ENCODE measurements around the gene ARHGAP1. TPM values are rescaled to one million over a fixed set of nuclear protein-coding genes. Genes with fewer than 3 reads are reported as not detected.

The ARHGAP1 gene
- total RNA-seq, 1 donor from 2014 or later: 8.1 TPM

DNA sequence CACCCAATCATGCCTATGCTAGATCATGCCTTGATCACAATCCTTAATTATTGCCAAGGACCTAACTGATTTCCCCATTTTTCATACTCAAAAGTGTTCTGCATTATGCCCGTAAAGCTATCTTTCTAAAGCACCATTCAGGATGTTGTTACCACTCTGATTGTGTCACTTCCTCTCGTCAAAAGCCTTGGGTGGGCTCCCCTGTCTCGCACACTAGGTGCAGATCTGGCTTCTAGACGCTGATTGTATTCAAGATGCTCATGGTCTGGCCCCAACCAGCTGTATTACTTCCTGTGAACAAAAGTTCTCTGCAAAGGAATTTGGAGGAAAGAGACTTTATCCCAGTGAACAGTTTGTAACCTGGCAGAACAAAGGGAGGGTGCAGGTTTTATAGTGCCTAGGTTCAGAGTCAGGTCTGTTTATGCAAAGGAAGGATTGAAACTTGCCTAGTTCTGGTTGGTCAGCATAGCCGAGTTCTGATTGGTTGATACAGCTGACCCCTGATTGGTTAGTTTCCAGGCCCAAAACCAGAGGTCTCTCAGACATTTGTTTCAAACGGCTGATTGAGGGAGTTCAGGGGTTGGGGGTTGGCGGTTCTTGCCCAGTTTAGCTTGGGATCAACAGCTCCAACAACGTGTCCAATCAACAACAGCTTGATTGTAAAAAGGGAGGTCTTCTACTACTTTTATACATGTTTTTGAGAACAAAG is 57.6 kb downstream of the ARHGAP1 start:
- Histone ChIP-seq H3K79me2 (ENCODE audit: low read depth) (no peaks in the 10 kb centered on the region), H3K36me3 (no peaks in the 10 kb centered on the region), H3K27ac (no peak overlapping the region), H3K4me1 (no peaks in the 10 kb centered on the region), H3K4me3 (no peak overlapping the region), H3F3A (ENCODE audit: low read depth) (no peaks in the 10 kb centered on the region), H3K4me2 (no peak overlapping the region), H4K20me1 (ENCODE audit: low read depth) (no peaks in the 10 kb centered on the region), H2AFZ (replicated peaks) (no peak overlapping the region), H3K27me3 (no peaks in the 10 kb centered on the region), H3K9ac (no peak overlapping the region), H3K9me3 (ENCODE audit: low read depth) (no peaks in the 10 kb centered on the region)
- Mint-ChIP-seq H3K27me3 (ENCODE audit: insufficient read depth, low read depth) (no peaks in the 10 kb centered on the region), H3K9me3 (no peaks in the 10 kb centered on the region), H3K4me3 (no peak overlapping the region), H3K36me3 (peaks cover 13% of the 10 kb centered on the region), H3K27ac (no peak overlapping the region), H3K4me1 (no peaks in the 10 kb centered on the region)
- TF ChIP-seq, protein P1, sequence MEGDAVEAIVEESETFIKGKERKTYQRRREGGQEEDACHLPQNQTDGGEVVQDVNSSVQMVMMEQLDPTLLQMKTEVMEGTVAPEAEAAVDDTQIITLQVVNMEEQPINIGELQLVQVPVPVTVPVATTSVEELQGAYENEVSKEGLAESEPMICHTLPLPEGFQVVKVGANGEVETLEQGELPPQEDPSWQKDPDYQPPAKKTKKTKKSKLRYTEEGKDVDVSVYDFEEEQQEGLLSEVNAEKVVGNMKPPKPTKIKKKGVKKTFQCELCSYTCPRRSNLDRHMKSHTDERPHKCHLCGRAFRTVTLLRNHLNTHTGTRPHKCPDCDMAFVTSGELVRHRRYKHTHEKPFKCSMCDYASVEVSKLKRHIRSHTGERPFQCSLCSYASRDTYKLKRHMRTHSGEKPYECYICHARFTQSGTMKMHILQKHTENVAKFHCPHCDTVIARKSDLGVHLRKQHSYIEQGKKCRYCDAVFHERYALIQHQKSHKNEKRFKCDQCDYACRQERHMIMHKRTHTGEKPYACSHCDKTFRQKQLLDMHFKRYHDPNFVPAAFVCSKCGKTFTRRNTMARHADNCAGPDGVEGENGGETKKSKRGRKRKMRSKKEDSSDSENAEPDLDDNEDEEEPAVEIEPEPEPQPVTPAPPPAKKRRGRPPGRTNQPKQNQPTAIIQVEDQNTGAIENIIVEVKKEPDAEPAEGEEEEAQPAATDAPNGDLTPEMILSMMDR (IDR thresholded peaks at IDR 0.05): no peak
- TF ChIP-seq EZH2phosphoT487 (IDR thresholded peaks at IDR 0.05) (no peak), EZH2 (IDR thresholded peaks at IDR 0.05) (no peak)
- no peak for DNase-seq (ENCODE audit: low spot score)

DNA sequence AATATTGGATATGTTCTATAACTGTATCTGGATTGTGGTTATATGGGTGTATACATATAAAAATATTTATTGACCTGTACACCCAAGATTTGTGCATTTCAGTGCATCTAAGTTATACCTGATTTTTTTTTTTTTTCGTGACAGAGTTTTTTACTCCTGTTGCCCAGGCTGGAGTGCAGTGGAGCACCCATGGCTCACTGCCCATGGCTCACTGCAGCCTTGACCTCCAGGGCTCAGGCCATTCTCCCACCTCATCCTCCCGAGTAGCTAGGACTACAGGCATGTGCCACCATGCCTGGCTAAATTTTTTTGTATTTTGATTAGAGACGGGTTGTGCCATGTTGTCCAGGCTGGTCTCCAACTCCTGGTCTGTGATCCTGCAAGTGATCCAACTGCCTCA is 58.8 kb downstream of the ARHGAP1 start:
- Histone ChIP-seq H3K4me3 (no peak overlapping the region), H3K9ac (no peak overlapping the region), H3K4me1 (no peaks in the 10 kb centered on the region), H3K27ac (no peak overlapping the region), H3F3A (ENCODE audit: low read depth) (no peaks in the 10 kb centered on the region), H3K9me3 (ENCODE audit: low read depth) (no peaks in the 10 kb centered on the region), H4K20me1 (ENCODE audit: low read depth) (no peaks in the 10 kb centered on the region), H2AFZ (replicated peaks) (no peak overlapping the region), H3K36me3 (no peaks in the 10 kb centered on the region), H3K4me2 (no peak overlapping the region), H3K79me2 (ENCODE audit: low read depth) (no peaks in the 10 kb centered on the region), H3K27me3 (no peaks in the 10 kb centered on the region)
- no peak for TF ChIP-seq EZH2 (IDR thresholded peaks at IDR 0.05)
- no peak for TF ChIP-seq EZH2phosphoT487 (IDR thresholded peaks at IDR 0.05)
- TF ChIP-seq, protein P1 (IDR thresholded peaks at IDR 0.05): no peak
- Mint-ChIP-seq H3K27ac (no peak overlapping the region), H3K4me1 (no peaks in the 10 kb centered on the region), H3K9me3 (no peaks in the 10 kb centered on the region), H3K4me3 (no peak overlapping the region), H3K27me3 (ENCODE audit: insufficient read depth, low read depth) (no peaks in the 10 kb centered on the region), H3K36me3 (peaks cover 13% of the 10 kb centered on the region)
- no peak for DNase-seq (ENCODE audit: low spot score)

DNA sequence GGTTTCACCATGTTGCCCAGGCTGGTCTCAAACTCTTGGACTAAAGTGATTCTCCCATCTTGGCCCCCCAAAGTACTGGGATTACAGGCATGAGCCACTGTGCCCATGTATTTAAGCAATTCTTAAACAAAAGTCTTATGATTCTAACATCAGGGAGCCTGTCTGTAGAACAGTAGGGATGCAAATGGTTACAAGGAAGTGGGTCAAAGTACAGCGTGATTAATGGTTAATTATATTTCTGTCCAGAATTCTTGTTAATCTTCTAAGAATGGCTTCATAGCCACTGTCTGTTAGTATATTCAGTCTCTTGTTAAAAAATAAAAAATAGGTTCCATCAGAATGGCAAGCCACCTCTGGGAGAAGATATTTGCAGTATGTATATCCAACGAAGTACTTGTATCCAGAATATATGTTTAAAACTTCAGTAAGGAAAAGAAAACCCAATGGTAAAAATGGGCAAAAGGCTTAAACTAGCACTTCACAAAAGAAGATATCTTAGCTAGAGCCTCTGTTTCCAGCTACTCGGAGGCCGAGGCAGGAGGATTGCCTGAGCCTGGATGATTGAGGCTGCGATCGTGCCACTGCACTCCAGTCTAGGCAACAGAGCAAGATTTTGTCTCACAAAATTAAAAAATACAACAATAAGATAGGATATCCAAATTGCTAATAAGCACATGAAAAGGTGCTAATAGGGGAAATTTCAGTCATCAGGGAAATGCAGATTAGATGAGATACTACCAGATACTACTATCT is 60.2 kb downstream of the ARHGAP1 start:
- Histone ChIP-seq H3K4me1 (no peaks in the 10 kb centered on the region), H3K9ac (no peak overlapping the region), H3K27me3 (no peaks in the 10 kb centered on the region), H3K4me3 (no peak overlapping the region), H3F3A (ENCODE audit: low read depth) (no peaks in the 10 kb centered on the region), H3K79me2 (ENCODE audit: low read depth) (no peaks in the 10 kb centered on the region), H3K27ac (no peak overlapping the region), H4K20me1 (ENCODE audit: low read depth) (no peaks in the 10 kb centered on the region), H3K36me3 (no peaks in the 10 kb centered on the region), H3K4me2 (no peak overlapping the region), H3K9me3 (ENCODE audit: low read depth) (no peaks in the 10 kb centered on the region), H2AFZ (replicated peaks) (no peak overlapping the region)
- Mint-ChIP-seq H3K36me3 (peaks cover 13% of the 10 kb centered on the region), H3K27ac (no peak overlapping the region), H3K9me3 (no peaks in the 10 kb centered on the region), H3K4me3 (no peak overlapping the region), H3K4me1 (no peaks in the 10 kb centered on the region), H3K27me3 (ENCODE audit: insufficient read depth, low read depth) (no peaks in the 10 kb centered on the region)
- TF ChIP-seq EZH2 (IDR thresholded peaks at IDR 0.05): no peak
- TF ChIP-seq, protein P1 (IDR thresholded peaks at IDR 0.05): no peak
- no peak for TF ChIP-seq EZH2phosphoT487 (IDR thresholded peaks at IDR 0.05)
- DNase-seq (ENCODE audit: low spot score): no peak

Measured in neural progenitor cell (in vitro differentiated cells).